SK-N-SH (cell line): ENCODE data around the gene ARPC2. TPM values are rescaled to one million over a fixed set of nuclear protein-coding genes. Genes with fewer than 3 reads are reported as not detected.

Experiments
- CTCF ChIA-PET: fragments of 300-600, 350-600 bp; formaldehyde crosslinking; extraction: SDS; loops from one replicate; lab custom pipeline; 2021; lab: Yijun Ruan, JAX
- POLR2A ChIA-PET: fragments of 350-600 bp; sonication (Branson Sonifier 250); formaldehyde crosslinking; extraction: SDS; loops from one replicate; lab custom pipeline; 2020; ENCODE audit warnings: antibody characterized with exemption, inconsistent platforms; lab: Yijun Ruan, JAX
- DNase-seq: peaks from one replicate; pipeline ENCODE4 v3.0.0; 2012
- H2AFZ ChIP-seq: fragments of 200-600 bp; sonication (generic); 2 replicates; pipeline ENCODE4 v1.8.1; 2016; ENCODE audit warnings: antibody characterized with exemption, mild to moderate bottlenecking, low read depth
- H3F3A ChIP-seq: fragments of 200-600 bp; sonication (generic); replicated peaks from 2 replicates; pipeline ENCODE3; 2016; ENCODE audit warnings: antibody characterized with exemption, mild to moderate bottlenecking; ENCODE audit not compliant: insufficient read depth
- H3K27ac ChIP-seq, 2 experiments: fragments of 200-500 bp in 1 of 2; fragments of 200-600 bp in 1 of 2; sonication (Bioruptor generic) in 1 of 2; sonication (generic), shearing (Covaris generic) in 1 of 2; 2 replicates each; pipeline versions ENCODE4 v1.5.1 to v1.6.1; 2014 to 2016; ENCODE audit warnings: low read depth in 2 of 2, inconsistent platforms in 1 of 2, low read length in 1 of 2, mild to moderate bottlenecking in 1 of 2, mixed read lengths in 1 of 2
- H3K27me3 ChIP-seq: fragments of 200-600 bp; sonication (generic), shearing (Covaris generic); 2 replicates; pipeline ENCODE4 v1.6.1; 2016; ENCODE audit warnings: mixed run types; ENCODE audit not compliant: insufficient read depth
- H3K36me3 ChIP-seq, 2 experiments: fragments of 200-500 bp in 1 of 2; fragments of 200-600 bp in 1 of 2; sonication (Bioruptor generic) in 1 of 2; sonication (generic) in 1 of 2; replicated peaks in 1 of 2; 2 replicates each; pipeline versions ENCODE3 to v1.5.1; 2014 to 2016; ENCODE audit warnings: low read length in 1 of 2, mild to moderate bottlenecking in 1 of 2; ENCODE audit not compliant: insufficient read depth in 2 of 2, control insufficient read depth in 1 of 2
- H3K4me1 ChIP-seq, 2 experiments: fragments of 200-500 bp in 1 of 2; fragments of 200-600 bp in 1 of 2; sonication (Bioruptor generic) in 1 of 2; sonication (generic), shearing (Covaris generic) in 1 of 2; 2 replicates each; pipeline versions ENCODE4 v1.5.1 to v1.6.1; 2014 to 2016; ENCODE audit warnings: low read depth in 1 of 2, low read length in 1 of 2, mixed run types in 1 of 2; ENCODE audit not compliant: insufficient read depth in 2 of 2, control insufficient read depth in 1 of 2
- H3K4me2 ChIP-seq: fragments of 200-600 bp; sonication (generic), shearing (Covaris generic); 2 replicates; pipeline ENCODE4 v1.6.1; 2017; ENCODE audit warnings: mixed run types
- H3K4me3 ChIP-seq, 2 experiments: fragments of 200-500 bp in 1 of 2; fragments of 200-600 bp in 1 of 2; sonication (Bioruptor generic) in 1 of 2; sonication (generic), shearing (Covaris generic) in 1 of 2; 2 replicates each; pipeline versions ENCODE4 v1.5.1 to v1.8.1; 2014 to 2016; ENCODE audit warnings: low read depth in 2 of 2, inconsistent platforms in 1 of 2, low read length in 1 of 2, mild to moderate bottlenecking in 1 of 2, mixed read lengths in 1 of 2, moderate library complexity in 1 of 2
- H3K79me2 ChIP-seq: fragments of 200-600 bp; sonication (generic); 2 replicates; pipeline ENCODE4 v1.8.1; 2017; ENCODE audit warnings: mild to moderate bottlenecking; ENCODE audit not compliant: insufficient read depth
- H3K9ac ChIP-seq: fragments of 200-600 bp; sonication (generic); 2 replicates; pipeline ENCODE4 v1.6.1; 2017; ENCODE audit warnings: mixed run types
- H3K9me2 ChIP-seq: fragments of 200-600 bp; sonication (generic); 2 replicates; pipeline ENCODE4 v1.6.1; 2017; ENCODE audit warnings: mixed run types
- H3K9me3 ChIP-seq: fragments of 200-600 bp; sonication (generic); 2 replicates; pipeline ENCODE4 v1.6.1; 2017; ENCODE audit warnings: mixed run types, mild to moderate bottlenecking, moderate library complexity
- H4K20me1 ChIP-seq: fragments of 200-600 bp; sonication (generic); 2 replicates; pipeline ENCODE4 v1.6.1; 2017; ENCODE audit warnings: mild to moderate bottlenecking, mixed run types; ENCODE audit not compliant: insufficient read depth
- CHD2 ChIP-seq: fragments of 150-350 bp; IDR thresholded peaks from 2 replicates; pipeline ENCODE4 v1.6.1; 2018; ENCODE audit warnings: low read length; ENCODE audit not compliant: partially characterized antibody
- EZH2phosphoT487 ChIP-seq: fragments of 200-600 bp; sonication (generic); IDR thresholded peaks from 2 replicates; pipeline ENCODE4 v1.6.1; 2017; ENCODE audit warnings: low read depth, mixed run types, mild to moderate bottlenecking, antibody characterized with exemption, moderate library complexity, borderline replicate concordance
- FOXM1 ChIP-seq: IDR thresholded peaks from 2 replicates; pipeline ENCODE4 v1.4.0; 2012; ENCODE audit warnings: low read depth, mild to moderate bottlenecking
- GATA2 ChIP-seq: sonication (generic); formaldehyde crosslinking; IDR thresholded peaks from 2 replicates; pipeline ENCODE4 v1.5.0; 2020; ENCODE audit warnings: mild to moderate bottlenecking, missing genetic modification reagents
- NFIC ChIP-seq: IDR thresholded peaks from 2 replicates; pipeline ENCODE4 v1.4.0; 2012; ENCODE audit warnings: borderline replicate concordance
- NRF1 ChIP-seq: IDR thresholded peaks from 2 replicates; pipeline ENCODE4 v1.6.1; 2012; ENCODE audit warnings: low read depth, mild to moderate bottlenecking, low read length
- RAD21 ChIP-seq: IDR thresholded peaks from 2 replicates; pipeline ENCODE4 v1.6.1; 2012; ENCODE audit warnings: mild to moderate bottlenecking, low read length
- SIN3A ChIP-seq: IDR thresholded peaks from 2 replicates; pipeline ENCODE4 v1.6.1; 2012; ENCODE audit warnings: low read depth, mild to moderate bottlenecking, low read length, moderate library complexity, borderline replicate concordance
- TAF1 ChIP-seq: IDR thresholded peaks from 2 replicates; pipeline ENCODE4 v1.6.1; 2012; ENCODE audit warnings: low read depth, mild to moderate bottlenecking, low read length, moderate library complexity, borderline replicate concordance
- TCF12 ChIP-seq: IDR thresholded peaks from 2 replicates; pipeline ENCODE4 v1.4.0; 2012
- WGBS: methylation state at CpG from one replicate; pipeline ENCODE4 v1.1.6; 2017; ENCODE audit warnings: low lambda C conversion rate; 5-methylcytosine and 5-hydroxymethylcytosine counted together
- polyA plus RNA-seq, 3 experiments: library from polyadenylated mRNA; depleted of rRNA; stranded (reverse); fragments of >200 nt; gene quantifications; 2 replicates each; pipeline ENCODE4 v1.2.3, GENCODE V29; 2012
- TF ChIP-seq, protein P1 (sequence below): fragments of 150-350 bp; IDR thresholded peaks from 2 replicates; pipeline ENCODE4 v1.6.1; 2016; ENCODE audit warnings: mild to moderate bottlenecking, low read depth, low read length
- TF ChIP-seq, protein P2 (sequence below): IDR thresholded peaks from 2 replicates; pipeline ENCODE4 v1.4.0; 2012; ENCODE audit warnings: low read depth
- TF ChIP-seq, protein P3 (sequence below): IDR thresholded peaks from 2 replicates; pipeline ENCODE4 v1.6.1; 2012; ENCODE audit warnings: mild to moderate bottlenecking, low read depth, low read length, moderate library complexity
- TF ChIP-seq, protein P4 (sequence below): fragments of 200-600 bp; sonication (generic); IDR thresholded peaks from 2 replicates; pipeline ENCODE4 v1.6.1; 2017; ENCODE audit warnings: antibody characterized with exemption, mild to moderate bottlenecking, moderate library complexity

ARPC2 gene
- polyA plus RNA-seq, 1 of the 3 experiments (the other 2 are of a cell fraction): 319 TPM

DNA sequence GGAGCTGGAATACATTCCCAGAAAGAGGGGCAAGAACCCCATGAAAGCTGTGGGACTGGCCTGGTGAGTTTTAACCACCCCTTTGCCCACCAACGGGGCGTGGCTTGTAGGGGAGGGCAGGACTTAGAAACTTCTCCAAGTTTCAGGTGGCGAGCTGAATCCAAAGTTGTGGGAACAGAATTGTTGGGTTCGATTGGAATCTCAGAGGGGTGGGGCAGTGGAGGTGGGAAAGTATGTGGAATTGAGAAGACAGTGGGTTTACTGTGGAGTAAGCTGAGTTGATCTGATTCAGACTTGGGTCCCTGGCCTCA is 54.5 kb downstream of the ARPC2 start:
- H3K9me3 ChIP-seq: no peaks in the 10 kb centered on the region
- WGBS: 52% methylated on average over 4 of the region's 4 CpGs
- peaks cover 28 to 37% of the 10 kb centered on the region in 2 experiments for H3K36me3 ChIP-seq
- H3K79me2 ChIP-seq: peaks cover 51% of the 10 kb centered on the region
- peak overlapping the region; percentile 94 for H3K4me2 ChIP-seq
- H3K4me1 ChIP-seq: peaks cover 14 to 19% of the 10 kb centered on the region in 2 experiments; a peak in 1 of 4 replicates
- H3K4me3 ChIP-seq: peak overlapping the region; percentile 85 to 98
- peak overlapping the region; percentile 68 for H3K9ac ChIP-seq
- H3F3A ChIP-seq: no peaks in the 10 kb centered on the region
- no peaks in the 10 kb centered on the region for H3K27me3 ChIP-seq
- TF ChIP-seq NFIC (no peak), GATA2 (CRISPR knock-in tag) (no peak), RAD21 (no peak), FOXM1 (no peak), TAF1 (no peak), TCF12 (no peak), CHD2 (no peak), NRF1 (no peak), SIN3A (no peak), EZH2phosphoT487 (no peak)
- TF ChIP-seq, protein P1, sequence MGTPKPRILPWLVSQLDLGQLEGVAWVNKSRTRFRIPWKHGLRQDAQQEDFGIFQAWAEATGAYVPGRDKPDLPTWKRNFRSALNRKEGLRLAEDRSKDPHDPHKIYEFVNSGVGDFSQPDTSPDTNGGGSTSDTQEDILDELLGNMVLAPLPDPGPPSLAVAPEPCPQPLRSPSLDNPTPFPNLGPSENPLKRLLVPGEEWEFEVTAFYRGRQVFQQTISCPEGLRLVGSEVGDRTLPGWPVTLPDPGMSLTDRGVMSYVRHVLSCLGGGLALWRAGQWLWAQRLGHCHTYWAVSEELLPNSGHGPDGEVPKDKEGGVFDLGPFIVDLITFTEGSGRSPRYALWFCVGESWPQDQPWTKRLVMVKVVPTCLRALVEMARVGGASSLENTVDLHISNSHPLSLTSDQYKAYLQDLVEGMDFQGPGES: no peak
- TF ChIP-seq, protein P2, sequence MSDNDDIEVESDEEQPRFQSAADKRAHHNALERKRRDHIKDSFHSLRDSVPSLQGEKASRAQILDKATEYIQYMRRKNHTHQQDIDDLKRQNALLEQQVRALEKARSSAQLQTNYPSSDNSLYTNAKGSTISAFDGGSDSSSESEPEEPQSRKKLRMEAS: no peak
- TF ChIP-seq, protein P3, sequence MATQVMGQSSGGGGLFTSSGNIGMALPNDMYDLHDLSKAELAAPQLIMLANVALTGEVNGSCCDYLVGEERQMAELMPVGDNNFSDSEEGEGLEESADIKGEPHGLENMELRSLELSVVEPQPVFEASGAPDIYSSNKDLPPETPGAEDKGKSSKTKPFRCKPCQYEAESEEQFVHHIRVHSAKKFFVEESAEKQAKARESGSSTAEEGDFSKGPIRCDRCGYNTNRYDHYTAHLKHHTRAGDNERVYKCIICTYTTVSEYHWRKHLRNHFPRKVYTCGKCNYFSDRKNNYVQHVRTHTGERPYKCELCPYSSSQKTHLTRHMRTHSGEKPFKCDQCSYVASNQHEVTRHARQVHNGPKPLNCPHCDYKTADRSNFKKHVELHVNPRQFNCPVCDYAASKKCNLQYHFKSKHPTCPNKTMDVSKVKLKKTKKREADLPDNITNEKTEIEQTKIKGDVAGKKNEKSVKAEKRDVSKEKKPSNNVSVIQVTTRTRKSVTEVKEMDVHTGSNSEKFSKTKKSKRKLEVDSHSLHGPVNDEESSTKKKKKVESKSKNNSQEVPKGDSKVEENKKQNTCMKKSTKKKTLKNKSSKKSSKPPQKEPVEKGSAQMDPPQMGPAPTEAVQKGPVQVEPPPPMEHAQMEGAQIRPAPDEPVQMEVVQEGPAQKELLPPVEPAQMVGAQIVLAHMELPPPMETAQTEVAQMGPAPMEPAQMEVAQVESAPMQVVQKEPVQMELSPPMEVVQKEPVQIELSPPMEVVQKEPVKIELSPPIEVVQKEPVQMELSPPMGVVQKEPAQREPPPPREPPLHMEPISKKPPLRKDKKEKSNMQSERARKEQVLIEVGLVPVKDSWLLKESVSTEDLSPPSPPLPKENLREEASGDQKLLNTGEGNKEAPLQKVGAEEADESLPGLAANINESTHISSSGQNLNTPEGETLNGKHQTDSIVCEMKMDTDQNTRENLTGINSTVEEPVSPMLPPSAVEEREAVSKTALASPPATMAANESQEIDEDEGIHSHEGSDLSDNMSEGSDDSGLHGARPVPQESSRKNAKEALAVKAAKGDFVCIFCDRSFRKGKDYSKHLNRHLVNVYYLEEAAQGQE: no peak
- TF ChIP-seq, protein P4, sequence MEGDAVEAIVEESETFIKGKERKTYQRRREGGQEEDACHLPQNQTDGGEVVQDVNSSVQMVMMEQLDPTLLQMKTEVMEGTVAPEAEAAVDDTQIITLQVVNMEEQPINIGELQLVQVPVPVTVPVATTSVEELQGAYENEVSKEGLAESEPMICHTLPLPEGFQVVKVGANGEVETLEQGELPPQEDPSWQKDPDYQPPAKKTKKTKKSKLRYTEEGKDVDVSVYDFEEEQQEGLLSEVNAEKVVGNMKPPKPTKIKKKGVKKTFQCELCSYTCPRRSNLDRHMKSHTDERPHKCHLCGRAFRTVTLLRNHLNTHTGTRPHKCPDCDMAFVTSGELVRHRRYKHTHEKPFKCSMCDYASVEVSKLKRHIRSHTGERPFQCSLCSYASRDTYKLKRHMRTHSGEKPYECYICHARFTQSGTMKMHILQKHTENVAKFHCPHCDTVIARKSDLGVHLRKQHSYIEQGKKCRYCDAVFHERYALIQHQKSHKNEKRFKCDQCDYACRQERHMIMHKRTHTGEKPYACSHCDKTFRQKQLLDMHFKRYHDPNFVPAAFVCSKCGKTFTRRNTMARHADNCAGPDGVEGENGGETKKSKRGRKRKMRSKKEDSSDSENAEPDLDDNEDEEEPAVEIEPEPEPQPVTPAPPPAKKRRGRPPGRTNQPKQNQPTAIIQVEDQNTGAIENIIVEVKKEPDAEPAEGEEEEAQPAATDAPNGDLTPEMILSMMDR: no peak
- TF ChIP-seq, all 33 proteins: peak for 0
- Histone ChIP-seq H4K20me1 (peaks cover 6% of the 10 kb centered on the region; the same call in 1 of the 2 replicates), H3K9me2 (no peaks in the 10 kb centered on the region), H3K27ac (no peak overlapping the region), H2AFZ (no peak overlapping the region)
- no peak for DNase-seq
- POLR2A ChIA-PET: interaction anchor here (0.9 kb wide), 1 partner anchor 9 kb away, joined by 3 read pairs; no protein-coding TSS in a partner anchor
- CTCF ChIA-PET: interaction anchor here (0.6 to 5.7 kb wide), 19 partner anchors 10 to 194 kb away, joined by 3 to 47 read pairs (median 6); partner anchors contain the start of genes CATIP and GPBAR1
